Islet precursor cell (in vitro differentiated cells): ENCODE results near the gene GPT2.

Source experiments
- DNase-seq: peaks from one replicate; pipeline ENCODE4 v3.0.0-alpha.2; 2018

The GPT2 gene

DNA sequence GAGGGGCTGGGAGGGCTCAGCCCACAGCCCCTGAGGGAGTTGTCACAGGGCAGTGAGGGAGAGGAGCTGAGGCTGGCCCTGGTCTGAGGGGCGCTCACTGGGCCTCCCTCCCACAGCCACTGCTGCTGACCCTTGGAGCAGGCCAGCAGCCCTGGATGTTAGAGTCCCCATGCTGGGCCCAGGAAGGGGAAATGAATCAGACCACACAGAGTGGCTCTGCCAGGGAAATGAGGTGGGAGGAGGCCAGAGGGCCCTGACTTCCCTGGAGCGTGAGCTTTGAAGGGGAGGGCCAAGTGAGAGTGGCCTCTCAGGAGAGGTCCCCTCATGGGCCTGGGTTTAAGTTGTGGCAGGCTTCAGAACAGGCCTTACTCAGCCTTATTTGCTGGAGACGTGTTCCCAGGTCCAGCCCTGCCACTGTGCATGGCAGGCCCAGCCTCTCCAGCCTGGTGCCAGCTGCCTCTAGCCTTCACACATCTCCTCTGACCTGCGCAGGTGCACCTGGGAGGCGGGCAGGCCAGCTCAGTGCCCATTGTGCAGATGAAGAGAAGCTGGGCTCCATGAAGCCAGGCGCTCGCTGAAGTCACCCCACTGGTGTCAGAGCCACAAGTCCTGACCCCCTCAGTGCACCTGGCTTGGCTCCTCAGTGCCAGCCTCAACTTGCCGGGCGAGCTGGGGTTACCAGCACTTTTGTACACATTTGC lies 15.4 kb downstream of the GPT2 start:
- DNase-seq = no peak

DNA sequence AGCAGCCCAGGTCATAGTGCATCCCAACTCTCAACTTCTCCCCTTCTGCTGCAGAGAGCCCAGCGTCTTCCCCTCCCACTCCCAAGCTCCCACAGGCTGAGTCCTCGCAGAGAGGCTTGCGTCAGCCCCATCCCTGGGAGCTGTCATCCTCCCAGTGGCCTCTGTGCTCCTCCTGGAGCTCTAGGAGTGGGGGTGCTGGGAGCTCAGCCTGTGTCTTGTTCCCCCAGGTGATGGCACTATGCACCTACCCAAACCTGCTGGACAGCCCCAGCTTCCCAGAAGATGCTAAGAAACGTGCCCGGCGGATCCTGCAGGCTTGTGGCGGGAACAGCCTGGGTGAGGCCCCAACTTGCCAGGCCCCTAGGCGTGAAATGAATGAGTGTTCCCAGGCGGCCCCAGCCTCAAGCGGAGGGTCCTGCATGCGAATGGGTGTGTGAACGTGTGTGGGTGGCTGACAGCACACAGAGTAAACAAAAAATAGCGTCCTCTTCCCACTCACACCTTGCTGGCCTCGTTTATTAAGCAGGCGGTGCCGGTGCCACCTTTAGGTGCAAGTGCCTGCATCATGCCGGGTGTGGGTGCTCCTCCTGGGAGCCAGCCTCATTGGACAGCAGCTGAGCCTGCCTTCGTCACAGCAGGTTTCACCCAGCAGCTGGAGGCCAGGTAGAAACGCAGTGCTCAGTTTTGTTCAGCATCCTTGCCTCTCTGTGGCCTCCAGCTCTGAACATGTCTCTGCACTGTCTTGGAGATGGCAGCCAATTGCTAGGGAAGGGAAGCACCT lies 16.5 kb downstream of the GPT2 start:
- no peak for DNase-seq

DNA sequence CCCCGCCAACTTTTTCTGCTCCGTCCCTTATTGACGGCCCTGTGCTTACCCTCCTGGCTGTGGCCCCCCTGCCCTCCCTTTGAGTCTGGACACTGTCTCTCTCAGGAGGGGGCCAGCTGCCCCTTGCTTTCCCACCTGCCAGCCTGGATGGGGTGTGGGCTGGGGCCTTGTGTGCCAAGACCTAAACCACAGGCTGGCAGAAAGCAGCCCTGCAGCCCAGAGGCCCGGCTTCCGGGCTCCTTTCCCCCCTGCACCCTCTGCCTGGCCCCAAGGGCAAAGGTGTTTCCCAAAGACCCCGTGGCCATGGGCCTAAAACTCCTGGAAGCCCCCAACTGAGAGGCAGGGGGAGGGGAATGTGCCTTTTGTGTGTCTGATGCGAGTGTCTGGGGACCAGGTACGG lies 17.5 kb downstream of the GPT2 start:
- DNase-seq = no peak

DNA sequence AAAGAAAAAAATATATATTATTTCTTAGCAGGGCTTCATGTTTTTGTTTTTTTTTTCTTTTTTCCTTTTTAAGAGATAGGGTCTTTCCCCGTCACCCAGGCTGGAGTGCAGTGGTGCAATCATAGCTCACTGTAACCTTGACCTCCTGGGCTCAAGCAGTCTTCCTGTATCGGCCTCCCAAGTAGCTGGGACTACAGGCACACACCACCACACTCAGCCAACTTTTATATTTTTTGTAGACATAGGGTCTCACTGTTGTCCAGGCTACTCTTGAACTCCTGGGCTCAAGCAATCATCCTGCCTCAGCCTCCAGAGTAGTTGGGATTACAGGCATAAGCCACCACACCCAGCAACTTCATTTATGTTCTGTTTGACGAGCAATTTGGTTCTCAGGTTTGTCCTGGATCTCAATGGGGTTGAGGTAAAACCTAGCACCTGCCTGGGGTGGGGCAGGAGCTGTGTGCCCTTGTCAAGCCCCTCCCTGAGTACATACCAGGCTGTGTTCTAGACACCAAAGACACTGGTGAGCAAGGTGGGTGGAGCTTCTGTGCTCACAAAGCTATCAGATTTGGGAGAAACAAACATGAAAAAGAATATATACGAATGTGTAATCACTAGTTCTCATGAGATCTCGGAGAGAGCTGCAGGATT lies 19.2 kb downstream of the GPT2 start:
- no peak for DNase-seq

DNA sequence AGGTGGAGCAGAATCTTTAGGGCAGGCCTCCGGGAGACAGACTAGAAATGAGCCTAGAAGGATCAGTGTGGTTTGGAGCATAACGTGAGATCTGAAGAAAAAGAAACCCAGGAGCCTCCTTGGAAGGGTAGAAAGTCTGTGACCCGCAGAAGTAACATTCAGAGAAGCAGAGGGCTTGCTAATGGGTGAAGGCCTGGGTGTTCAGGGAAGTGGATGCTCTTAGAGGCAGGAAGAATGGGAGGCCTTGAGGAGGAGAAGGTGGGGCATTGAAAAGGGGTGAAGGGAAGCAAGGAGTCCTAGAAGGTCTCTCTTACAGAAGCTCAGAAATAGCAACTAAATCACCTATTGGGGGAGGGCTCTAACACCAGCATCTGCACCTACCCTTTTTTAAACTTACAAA lies 20.3 kb downstream of the GPT2 start:
- DNase-seq = no peak

DNA sequence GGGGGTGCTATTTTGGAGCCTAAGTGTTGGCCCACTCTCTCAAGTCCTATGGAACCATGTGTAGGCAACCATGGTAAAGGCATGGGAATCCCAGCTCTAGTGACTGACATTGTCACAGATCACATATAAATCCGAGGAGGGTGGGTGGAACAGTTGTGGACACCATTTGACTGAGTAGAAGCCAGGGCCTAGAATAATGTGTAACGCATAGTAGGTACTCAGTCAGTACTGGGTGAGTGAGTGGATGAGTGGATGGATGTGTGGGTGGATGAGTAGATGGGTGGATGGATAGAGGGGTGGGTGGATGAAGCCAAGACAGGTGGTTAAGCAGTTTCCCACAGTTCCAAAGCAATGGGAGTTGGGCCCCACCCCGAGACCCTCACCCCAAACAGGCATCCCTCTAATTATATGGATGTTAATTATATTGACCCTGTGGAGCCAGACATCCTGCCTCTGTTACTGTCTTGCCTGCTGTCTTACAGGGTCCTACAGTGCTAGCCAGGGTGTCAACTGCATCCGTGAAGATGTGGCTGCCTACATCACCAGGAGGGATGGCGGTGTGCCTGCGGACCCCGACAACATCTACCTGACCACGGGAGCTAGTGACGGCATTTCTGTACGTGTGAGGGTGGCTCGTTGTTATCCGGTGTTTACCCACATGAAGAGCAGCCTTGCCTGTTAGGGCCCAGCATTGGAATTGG lies 22.3 kb downstream of the GPT2 start:
- DNase-seq = no peak

DNA sequence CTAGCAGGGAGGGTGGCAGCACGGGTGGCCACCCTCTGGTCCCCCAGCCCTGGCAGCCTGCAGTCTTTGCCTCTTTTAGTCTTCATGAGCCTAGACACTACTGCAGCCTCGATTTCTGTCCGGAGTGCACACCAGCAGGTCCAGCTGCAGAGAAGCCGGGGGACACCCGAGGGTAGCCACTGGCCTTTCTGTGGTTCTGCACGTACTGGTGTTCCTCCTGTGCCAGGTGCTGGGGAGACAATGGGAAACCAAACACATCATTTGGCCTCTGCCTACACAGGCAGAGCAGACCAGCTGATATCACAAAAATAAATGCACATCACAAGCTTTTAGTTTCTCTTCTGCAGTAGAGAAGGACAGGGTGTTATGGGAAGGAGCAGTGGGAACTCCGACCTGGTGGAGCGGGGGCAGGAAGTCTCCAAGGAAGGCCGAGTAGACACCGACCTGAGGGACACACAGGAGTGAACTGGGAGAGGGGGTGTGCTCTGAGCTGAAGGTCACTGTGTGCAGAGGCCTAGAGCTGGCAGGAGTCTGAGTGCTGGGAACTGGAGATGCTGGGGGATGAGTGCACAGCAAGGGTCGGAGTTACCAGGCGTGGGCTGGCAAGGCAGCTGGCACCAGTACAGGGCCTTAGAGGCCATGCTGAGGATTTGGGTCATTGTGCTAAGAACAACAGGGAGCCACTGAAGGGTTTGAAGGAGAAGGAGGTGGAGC lies 23.1 kb downstream of the GPT2 start:
- DNase-seq = no peak

DNA sequence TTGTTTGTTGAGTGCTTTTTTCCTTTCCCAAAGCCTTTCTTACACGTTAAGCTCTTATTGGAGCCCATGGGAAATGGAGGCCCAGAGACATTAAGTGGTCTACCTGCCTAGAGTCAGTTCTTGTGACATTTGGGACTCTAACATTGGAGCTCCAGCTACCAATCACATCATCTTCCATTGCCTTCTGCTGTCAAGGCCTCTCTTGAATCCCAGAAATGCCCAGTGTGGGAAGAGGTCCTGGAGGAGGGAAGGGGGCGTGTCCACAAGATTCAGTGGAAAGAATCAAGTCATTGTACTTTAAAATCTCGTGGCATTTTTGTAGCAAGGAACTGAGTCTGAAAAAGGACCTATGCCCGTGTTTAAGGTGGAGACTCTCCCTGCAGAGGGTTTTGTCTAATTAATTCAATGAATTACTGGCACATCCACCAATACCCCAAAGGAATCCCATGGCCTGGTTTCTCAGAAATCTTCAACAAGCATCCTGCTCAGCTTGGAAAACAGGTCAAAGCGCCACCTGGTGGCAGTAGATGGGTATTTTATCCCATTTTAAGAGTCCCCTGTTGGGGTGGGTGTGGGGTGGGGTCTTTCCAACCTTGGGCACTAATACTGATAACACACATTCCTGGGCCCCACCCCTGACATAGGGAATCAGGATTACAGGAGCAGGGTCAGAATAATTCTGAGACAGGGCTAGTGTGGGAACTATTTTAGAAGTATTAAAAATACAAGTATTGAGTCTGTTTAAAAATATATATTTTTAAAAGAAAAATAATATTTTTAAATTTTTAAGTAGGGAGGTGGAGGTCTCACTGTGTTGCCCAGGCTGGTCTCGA lies 24.6 kb downstream of the GPT2 start:
- peak; percentile 80 for DNase-seq

DNA sequence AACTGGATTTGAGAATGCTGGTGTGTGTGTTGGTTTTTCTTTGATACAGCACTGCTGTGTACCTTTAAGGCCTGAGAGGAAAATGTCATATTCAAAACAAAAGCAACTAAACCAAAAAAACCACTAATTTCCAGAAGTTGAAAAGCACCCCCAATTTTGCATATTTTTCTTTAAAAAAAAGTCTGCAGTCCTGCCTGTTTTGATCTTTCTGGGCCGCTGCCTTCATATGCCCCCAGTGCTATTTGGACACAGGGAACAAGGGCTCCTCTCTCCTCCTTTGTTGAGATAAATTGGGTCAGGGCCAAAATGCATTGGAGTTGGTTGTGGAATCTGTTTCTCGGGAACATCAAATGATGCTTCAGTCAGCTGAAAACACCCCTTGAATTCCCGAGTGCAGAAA lies 26.9 kb downstream of the GPT2 start:
- no peak for DNase-seq

DNA sequence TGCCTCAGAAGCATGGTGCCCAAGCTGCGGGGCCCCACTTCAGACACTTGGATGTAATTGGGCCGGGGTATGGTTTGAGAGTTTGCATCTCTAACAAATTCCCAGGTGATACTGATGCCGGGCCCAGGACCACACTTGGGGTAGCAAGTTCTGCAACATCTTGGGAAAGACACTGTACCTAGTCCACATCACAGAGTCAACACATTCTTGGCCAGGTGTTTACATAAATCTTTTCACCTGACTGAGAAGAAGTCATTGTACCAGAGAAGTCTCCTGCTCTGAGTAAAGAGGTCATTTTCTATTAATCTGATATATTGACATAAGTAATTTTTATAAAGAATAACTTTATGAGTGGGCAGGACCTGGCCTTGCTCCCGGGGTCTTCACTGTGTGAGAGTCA lies 27.5 kb downstream of the GPT2 start:
- DNase-seq = no peak

DNA sequence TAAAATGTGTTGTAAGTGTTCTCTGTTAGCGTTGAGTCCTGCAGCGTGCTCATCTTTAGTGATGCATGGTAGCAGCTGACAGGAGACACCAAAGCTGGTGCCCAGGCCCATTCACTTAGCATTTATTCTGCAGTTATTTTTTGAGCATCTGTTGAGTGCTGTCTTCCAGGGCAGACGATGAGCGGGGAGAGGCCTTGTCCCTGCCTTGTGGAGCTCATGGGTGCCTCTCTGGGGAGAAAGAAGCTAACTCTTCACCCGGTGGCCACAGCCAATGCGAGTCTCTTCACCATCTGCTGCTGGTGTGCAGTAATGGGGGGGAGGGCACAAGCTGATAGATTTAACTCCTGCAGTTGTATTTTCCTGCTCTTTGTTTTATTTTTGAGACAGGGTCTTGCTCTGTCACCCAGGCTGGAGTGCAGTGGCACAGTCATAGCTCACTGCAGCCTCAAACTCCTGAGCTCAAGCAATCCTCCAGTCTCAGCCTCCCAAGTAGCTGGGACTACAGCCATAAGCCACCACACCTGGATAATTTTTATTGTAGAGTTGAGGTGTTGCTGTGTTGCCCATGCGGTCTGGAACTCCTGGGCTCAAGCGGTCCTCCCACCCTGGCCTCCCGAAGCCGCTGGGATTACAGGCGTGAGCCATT lies 30.5 kb downstream of the GPT2 start:
- no peak for DNase-seq

DNA sequence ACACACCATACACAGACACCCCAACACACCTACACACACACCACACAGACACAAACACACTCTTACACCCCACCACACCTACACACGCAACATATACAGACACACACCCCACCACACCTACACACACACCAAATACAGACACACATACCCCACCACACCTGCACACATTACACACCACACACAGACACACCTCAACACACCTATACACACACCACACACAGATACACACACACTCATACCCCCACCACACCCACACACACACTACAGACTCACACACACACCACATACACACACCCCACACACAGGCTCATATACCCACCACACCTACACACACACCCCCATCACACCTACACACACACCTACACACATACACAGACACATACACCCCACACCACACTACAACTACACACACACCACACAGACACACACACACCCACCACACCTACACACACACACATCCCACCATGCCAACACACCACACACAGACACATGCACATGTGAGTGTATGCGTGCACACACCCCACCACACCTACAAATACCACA lies 31.4 kb downstream of the GPT2 start:
- no peak for DNase-seq

DNA sequence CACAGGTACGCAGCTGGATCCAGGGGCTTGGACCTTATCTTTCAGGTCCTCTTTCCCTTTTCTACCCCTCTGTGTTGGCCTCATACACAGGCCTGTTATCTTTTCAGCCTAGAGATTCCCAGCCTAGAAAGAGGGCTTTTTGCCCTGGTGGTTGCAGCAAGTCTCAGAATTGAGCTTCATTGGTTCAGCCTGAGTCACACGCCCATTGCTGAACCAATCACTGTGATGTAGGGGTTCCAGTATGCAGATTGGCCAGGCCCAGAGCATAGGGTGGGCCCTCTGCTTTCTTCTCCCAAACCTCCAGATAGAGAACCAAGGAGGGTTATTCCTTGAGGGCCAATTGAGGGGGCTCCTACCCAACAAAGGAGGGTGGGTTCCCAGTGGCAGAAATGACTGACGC lies 32.8 kb downstream of the GPT2 start:
- DNase-seq = peak; percentile 73

DNA sequence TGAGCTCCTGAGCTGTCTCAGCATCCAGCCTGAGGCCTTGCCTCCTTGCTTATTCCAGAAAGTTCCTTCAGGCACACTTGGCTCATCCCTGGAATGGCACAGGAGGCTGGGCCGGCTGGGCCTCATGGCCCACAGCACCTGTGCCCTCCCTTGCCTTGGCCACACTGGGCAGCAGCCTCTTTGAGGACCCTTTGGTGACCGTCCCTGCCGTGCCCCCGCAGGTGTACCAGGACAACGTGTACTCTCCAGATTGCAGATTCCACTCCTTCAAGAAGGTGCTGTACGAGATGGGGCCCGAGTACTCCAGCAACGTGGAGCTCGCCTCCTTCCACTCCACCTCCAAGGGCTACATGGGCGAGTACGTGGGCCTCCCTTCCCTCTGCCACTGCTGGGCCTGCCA lies 34.2 kb downstream of the GPT2 start:
- no peak for DNase-seq

DNA sequence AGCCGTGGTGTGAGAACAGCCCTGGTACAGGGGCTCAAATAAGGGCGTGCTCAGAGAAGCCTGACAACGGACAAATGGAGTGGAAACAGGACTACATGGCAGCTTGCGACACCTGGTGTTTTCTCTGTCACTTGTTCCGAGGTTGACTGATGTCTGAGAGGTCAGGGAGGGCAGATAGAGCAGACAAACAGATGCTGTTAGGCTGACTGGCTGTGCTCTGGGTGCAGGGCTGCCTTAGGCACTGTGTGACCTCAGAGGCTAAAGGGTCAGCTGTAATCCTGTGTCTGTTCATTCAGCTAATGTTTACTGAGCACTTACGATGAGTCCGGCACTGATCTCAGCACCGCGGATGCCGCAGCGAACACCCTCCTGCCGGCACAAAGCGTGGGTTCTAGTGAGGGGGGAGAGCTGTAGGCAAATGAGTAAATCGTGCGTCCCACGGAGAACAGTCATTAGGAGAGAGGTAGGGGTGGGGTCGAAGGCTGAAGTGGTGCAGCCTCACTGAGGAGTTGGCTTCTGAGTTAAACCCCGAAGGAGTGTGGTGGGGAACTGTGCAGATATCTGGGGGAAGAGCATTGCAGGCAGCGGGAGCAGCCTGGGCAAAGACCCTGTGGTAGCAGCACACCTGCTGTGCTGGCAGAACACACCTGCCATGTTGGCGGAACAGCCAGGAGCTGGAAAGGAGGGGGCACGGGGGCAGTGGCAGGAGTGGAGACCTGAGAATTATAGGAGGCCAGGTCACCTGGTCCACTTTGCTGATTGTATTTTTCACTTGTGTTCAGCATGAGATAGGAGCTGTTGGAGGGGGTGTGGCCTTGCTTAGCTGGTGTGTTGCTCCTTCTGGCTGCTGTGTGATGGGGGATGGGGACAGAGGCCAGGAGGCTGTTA lies 35.0 kb downstream of the GPT2 start:
- DNase-seq = peak; percentile 94

DNA sequence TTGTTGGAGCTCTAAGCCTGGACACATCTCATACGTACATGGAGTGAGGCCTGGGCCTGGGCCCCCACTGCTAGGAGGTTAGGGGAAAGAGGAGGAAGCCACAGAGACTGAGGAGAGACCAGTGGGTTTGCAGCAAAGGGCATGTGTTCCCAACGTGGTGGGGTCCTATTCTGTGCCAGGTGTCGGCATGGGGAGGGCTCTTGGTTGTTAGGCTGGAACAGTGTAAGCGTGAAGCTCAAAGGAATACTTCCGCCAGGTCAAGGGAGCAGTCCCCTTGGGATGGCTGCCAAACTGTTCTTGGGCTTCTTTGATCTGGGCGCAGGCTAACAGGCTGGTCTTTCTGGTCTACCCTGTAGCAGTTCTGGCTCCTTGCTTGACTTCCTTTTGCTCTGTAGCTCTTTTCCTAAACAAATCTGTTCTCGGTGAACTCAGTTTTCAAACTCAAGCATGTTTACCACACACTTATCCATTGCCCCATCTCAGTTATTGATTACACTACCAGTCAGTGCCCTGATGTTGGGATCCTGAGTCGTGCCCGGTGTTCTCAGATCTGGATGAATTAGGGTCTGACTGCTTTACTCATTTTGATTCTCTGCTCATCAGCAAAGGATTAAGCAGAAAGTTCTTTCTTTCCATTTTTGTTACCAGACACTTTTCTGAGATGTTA lies 36.4 kb downstream of the GPT2 start:
- DNase-seq = no peak

DNA sequence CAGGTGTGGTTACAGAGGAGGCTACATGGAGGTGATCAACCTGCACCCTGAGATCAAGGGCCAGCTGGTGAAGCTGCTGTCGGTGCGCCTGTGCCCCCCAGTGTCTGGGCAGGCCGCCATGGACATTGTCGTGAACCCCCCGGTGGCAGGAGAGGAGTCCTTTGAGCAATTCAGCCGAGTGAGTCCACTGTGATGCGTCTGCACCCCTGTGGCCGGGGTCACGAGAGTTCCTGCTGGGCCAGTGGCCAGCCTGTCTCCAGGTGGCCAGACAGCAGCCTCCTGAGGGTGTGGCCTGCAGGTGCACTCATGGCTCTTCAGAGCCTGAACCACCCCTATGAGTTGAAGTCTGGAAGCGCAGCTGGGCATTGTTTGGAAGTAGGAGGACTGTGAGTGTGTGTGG lies 38.1 kb downstream of the GPT2 start:
- DNase-seq = no peak

DNA sequence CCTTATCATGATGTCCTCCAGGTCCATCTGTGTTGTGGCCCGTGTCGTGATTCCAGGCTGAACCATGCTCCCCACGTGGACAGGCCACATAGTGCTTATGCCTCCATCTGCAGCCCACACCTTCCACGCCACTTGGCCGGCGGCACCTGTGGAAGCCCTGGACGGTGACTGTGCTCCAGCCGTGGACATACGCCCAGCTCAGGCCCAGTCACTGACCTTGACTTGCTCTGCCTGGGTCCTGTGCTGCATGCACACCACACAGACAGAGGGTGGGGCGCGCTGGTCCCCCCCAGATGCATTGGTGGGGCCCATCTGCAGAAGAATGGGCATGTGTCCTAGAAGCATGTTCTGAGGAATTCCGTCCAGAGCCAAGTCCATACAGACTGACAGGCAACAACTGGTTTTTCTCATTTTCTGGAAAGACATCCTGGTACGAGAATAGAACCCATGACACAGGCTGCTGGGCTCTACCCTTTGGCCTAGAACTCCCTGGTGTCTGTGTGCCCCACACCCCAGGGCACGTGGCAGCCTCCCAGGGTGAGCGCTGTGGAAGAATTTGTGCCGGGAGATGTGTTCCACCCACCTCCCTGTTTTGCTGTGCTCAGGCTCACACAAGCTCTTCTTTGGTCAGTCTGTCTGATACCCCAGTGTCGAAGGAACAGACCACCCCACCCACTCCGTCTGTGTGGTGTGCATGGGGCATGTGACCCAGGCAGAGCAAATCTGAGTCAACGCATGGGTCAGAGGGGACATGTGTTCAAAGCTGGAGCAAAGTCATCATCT lies 39.5 kb downstream of the GPT2 start:
- DNase-seq = no peak

DNA sequence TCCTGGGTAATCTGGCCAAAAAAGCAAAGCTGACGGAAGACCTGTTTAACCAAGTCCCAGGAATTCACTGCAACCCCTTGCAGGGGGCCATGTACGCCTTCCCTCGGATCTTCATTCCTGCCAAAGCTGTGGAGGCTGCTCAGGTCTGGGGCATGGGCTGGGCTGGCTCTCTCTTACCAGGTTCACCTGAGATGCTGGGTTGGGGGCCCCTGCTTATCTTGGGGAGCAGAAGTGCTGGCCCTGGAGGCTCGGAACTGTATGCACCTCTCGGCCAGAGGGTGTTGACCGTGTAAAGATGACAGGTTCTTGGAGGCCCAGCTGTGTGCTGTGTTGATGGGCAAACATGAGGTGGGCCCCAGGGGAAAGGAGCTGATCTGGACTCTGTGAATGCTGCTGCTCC lies 40.2 kb downstream of the GPT2 start:
- no peak for DNase-seq
